Measurements from ENCODE around the gene PTPRZ1.

GRCh38 chr7:121960678-121961077, 87.7 kb downstream of the PTPRZ1 start:
- no peak for TF ChIP-seq POLR2AphosphoS5 (IDR thresholded peaks at IDR 0.05; ENCODE audit: low read depth, low read length)
- TF ChIP-seq POLR2A (IDR thresholded peaks at IDR 0.05; ENCODE audit: low read depth, low read length), result no peak
- TF ChIP-seq TAF1 (IDR thresholded peaks at IDR 0.05; ENCODE audit: low read depth, low read length), result no peak
- TF ChIP-seq POU2F2 (IDR thresholded peaks at IDR 0.05; ENCODE audit: low read depth, low read length), result no peak
- no peak for TF ChIP-seq PAX5 (IDR thresholded peaks at IDR 0.05; ENCODE audit: insufficient read depth, low read length, severe bottlenecking)

Measured in GM12891 (cell line).